ENCODE results near the gene HOXA9.

The HOXA9 gene

DNA sequence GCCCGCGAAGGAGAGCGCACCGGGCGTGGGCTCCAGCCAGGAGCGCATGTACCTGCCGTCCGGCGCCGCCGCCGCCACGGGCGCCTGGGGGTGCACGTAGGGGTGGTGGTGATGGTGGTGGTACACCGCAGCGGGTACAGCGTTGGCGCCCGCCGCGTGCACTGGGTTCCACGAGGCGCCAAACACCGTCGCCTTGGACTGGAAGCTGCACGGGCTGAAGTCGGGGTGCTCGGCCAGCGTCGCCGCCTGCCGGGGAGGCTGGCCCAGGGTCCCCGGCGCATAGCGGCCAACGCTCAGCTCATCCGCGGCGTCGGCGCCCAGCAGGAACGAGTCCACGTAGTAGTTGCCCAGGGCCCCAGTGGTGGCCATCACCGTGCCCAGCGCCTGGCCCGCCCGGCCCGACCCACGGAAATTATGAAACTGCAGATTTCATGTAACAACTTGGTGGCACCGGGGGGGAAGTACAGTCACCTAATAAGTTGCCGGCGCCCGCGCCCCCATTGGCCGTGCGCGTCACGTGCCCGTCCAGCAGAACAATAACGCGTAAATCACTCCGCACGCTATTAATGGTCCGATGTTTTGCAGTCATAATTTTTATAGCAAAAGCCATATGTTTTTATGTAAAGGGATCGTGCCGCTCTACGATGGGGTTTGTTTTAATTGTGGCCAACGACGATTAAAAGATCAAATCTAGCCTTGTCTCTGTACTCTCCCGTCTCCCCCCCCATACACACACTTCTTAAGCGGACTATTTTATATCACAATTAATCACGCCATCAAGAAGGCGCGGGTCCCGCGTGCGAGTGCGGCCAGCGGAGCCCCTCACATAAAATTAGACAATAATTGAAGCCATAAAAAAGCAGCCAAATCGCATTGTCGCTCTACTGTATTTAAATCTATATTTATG lies at the start of gene HOXA9:
Gene HOXA9, minus strand, starts transcription at position 449 of the 907 bp plus-strand sequence. Its CDS starts 80 bp downstream, at position 369.
- peak; percentile 32 to 49 for DNase-seq
- TF ChIP-seq POLR2A (IDR thresholded peaks at IDR 0.05; ENCODE audit: low read length) (no peak), GATA1 (IDR thresholded peaks at IDR 0.05; ENCODE audit: low read depth, low read length) (no peak)

DNA sequence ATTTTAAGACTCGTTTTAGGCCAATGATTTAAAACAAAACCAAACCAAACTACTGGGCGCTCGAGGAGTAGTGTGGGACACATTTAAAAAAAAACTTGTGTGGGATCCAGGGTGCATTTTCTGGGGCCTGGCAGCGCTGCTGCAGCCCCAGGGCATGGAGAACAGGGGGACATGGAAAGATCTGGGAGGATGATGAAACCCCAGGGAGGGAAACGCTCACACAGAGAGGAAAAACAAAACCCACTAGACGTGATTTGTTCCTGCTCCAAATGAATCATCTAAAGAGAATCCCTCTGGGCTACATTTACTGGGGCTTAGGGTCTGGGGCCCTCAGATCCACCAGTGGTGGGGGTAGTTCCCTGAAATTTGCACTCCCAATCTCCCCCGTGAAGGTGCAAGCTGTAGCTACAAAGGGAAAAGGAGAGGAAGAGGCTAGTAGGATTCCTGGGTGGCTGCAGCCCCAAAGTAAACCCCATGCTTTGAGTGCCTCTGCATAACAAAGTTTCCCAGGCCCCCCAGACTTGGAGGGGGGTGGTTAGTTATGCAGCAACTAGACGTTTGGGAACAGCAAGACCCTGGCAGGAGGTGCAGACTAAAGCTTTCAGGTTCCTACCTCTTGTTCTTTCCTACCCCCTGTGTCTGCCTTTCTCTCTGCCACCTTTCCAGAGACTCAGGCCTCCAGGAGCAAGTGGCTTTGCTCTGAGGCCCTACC lies 49.1 kb upstream of the HOXA9 start:
- no peak for DNase-seq
- TF ChIP-seq GATA1 (IDR thresholded peaks at IDR 0.05; ENCODE audit: low read depth, low read length), result no peak
- no peak for TF ChIP-seq POLR2A (IDR thresholded peaks at IDR 0.05; ENCODE audit: low read length)

DNA sequence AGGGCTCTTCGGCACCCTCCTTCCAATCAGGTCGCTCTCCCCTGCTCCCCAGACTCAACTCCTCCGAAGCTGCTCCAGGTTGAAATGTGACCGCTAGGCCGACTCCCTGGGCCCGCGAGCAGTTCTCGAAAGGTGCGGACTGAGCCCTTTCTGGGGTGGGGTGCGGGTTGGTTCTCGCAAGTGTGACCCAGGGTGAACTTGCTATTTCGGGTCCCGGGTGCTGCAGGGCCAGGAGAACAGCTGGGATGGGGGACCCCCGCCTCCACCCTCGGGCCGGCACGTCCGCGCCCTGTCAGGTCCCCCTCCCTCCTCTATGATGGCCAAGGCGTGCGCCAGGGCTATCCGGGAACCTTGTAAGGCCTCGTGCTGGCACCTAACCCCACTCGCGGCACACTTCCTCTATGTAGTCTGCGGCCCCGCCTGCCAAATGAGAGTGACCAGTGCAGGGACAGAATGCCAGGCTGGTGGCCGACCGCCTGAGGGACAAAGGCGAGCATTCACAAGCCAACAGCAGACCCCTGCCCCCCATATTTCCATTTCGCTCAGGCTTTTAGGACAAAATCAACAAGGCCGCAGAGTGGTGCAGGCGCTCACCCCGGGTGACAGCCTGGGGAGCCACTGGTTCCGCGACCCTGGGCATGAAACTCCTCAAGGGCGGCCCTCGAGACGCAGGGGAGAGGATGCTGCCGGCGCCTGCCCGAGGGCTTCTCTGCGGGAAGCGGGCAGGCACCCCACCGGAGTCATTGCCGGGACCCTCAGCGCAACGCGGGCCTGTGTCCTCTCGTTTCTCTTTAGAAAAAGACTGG lies 48.3 kb upstream of the HOXA9 start:
- no peak for TF ChIP-seq POLR2A (IDR thresholded peaks at IDR 0.05; ENCODE audit: low read length)
- no peak for TF ChIP-seq GATA1 (IDR thresholded peaks at IDR 0.05; ENCODE audit: low read depth, low read length)
- no peak for DNase-seq

DNA sequence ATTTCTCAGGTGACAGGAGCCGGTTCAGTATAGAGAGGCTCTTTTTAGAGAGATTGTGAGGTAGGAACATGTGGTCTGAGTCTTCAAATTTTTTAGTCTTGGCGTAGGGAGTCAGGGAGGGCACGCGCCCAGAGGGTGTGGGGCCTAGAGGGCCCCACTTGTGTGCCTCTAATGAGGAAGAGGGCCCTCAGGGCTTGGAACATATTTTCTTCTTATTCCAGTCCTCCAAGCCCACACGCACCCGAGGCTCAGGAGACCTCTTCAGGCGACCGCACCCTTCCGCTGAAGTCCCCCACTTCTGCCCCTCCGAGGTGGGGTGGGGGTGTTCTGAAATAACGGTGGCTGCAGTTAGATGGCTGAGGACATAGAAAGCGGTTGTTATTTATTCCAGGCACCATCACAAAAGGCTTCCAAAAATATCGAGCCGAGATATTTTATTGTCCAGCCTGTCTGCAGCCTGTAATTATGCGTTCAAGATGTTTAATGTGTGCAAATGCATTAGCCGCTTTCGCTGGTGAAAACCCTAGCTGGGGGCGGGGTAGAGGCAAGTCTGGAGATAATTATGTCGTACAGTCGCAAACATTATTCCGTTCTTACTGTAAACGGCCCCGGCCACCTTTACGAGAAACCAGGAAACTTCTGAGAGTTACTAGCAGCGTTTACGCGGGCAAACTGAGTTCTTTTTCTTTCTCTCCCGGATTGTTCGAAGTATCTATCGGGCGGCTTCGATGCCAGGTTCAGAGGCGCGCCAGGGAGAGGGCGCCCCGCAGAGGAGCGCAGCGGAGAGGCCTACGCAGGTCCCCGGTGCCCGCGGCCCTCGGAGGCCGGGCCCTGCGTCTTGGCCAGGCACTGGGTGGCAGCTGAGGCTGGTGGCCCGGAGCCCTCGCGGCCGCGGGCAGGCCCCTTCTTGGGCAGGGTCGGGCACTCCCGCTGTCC lies 47.4 kb upstream of the HOXA9 start:
- TF ChIP-seq POLR2A (IDR thresholded peaks at IDR 0.05; ENCODE audit: low read length), result no peak
- no peak for TF ChIP-seq GATA1 (IDR thresholded peaks at IDR 0.05; ENCODE audit: low read depth, low read length)
- no peak for DNase-seq

DNA sequence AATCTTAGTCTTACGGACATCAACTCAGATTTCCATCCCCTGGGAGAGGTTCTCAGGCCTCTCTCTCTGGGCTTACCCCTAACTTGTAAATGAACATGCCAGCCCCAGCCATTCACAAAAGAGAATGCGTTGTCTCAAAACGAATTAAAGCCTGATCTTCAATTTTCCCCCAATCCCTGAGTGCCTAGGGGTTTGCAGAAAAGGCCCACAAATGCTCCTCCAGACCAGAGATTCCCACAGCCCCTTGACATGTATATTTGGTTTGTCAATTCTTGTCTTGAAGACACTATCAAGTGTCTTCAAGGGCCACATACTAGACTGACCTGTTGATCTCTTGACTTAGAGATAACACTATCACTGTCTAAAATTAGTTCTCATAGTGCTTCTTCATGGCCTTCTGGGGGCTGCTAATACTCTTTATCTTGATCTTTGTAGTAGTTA lies 46.4 kb upstream of the HOXA9 start:
- DNase-seq, result no peak
- TF ChIP-seq GATA1 (IDR thresholded peaks at IDR 0.05; ENCODE audit: low read depth, low read length), result no peak
- TF ChIP-seq POLR2A (IDR thresholded peaks at IDR 0.05; ENCODE audit: low read length), result no peak

DNA sequence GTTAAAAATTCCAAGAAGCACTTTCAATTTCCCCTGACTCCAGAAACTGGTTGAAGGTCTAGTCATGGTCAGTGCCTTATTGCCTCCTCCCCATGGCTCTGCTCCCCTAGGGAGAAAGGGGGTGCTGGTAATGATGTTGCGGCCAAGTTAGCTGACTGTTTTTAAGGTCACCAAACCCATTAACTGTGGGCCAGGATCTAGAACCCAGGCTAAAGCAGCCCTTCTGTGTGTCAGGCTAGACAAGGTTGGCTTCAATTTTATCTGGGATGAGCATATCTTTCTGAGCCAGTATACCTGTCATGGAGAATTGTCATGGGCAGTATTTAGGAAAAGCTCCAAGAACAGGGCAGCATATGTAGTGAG lies 45.7 kb upstream of the HOXA9 start:
- no peak for TF ChIP-seq POLR2A (IDR thresholded peaks at IDR 0.05; ENCODE audit: low read length)
- no peak for TF ChIP-seq GATA1 (IDR thresholded peaks at IDR 0.05; ENCODE audit: low read depth, low read length)
- no peak for DNase-seq

DNA sequence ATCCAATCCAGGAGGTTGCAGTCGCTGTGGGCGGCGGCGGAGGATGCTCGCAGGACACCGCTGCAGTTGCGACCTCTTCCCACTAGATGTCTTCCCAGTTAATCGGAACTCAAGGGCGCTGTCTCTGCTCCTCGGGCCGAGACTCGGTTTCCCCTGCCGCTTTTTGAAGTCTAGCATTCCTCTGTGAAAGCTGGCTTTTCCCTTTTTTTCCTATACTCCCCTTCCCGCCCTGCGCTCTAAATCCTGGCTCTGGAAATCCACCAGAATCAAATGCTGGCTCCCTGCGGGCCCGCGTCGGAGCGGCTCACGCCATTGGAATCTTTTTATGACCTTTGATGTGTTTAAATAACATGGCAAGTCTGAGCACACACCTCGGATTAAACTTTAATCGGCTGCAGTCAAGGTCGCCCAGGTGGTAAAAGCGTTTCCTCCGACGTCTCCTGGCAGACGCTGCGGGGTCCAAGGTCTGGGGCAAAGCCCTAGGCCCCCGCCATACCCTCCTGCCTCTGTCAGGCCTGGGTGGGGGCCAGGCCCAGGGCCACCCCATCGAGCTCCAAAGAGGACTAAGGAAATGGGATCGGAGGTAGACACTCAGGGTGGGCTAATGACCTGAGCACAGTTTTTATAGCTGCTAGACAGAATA lies 45.2 kb upstream of the HOXA9 start:
- DNase-seq, result peak; percentile 12 to 43
- TF ChIP-seq POLR2A (IDR thresholded peaks at IDR 0.05; ENCODE audit: low read length) (no peak), GATA1 (IDR thresholded peaks at IDR 0.05; ENCODE audit: low read depth, low read length) (no peak)

DNA sequence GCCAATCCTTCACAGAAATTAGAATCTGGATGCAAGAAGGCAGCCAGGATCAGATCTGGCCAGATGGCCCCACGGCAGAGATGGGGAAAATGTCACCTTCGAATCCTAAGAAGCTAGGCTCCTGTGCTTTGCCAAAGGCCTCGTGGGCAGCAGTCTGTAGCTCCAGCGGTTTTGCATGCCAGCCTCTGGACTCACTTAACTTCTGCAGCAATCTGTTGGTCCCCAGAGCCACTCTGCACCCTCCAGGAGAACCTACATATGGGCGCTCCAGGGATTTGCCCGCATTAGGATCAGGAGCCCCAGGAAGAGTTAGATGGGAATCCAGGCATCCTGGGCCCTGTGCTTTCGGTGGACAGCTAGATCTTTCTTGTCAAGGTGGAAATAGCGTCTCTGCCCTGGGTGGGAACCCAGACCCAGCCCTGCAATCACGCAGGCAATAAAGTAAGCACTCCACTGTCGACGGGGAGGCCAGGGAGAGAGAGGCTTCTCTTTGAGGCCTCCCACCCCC lies 44.6 kb upstream of the HOXA9 start:
- no peak for TF ChIP-seq GATA1 (IDR thresholded peaks at IDR 0.05; ENCODE audit: low read depth, low read length)
- no peak for TF ChIP-seq POLR2A (IDR thresholded peaks at IDR 0.05; ENCODE audit: low read length)
- no peak for DNase-seq

DNA sequence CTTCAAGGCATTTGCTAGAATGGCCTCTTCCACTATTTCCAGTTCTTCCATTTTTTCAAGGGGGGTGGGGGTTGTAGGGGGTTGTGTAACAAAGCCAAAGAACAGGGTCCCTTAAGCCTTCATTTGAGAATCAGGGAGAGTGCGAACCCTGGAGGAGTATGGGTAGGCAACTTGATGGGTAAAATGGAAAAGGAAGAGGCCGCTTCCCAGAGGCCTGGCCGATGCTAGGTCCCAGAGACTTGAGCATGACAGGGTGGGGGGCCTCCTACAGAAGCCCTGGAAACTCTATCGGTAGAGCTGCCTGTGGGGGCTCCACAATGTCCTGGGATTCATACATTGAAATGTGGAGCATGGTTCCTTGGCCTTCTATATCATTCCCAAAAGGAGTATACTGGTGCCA lies 43.7 kb upstream of the HOXA9 start:
- TF ChIP-seq GATA1 (IDR thresholded peaks at IDR 0.05; ENCODE audit: low read depth, low read length) (no peak), POLR2A (IDR thresholded peaks at IDR 0.05; ENCODE audit: low read length) (no peak)

DNA sequence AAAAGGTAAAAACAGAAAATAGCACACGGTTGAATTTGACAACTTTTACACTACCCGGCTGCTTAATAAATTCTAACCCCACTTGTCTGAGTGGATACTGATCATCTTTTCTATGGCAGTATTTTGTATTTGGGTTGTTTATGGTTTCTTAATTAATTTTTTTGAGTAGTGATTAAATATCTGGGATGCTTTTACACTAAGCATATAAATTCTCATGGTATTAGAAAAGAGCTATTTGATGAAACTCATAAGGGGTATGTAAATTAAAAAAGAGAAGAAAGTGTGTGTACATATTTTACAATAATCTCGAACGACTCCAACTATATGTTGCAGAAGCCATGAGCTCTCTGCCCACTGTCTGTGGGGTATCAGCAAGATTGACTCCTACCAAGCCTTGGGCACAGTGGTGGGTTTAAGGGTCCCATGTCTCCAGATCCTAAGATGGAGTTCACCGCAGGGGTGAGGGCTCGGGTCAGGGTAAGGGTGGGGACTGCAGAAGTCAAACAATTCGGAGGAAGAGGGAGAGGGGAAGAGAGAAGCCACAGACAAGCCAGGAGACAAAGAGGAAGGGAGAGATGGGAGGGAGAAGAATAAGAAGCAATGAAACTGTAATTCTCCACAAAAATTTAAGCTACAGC lies 42.1 kb upstream of the HOXA9 start:
- no peak for DNase-seq
- TF ChIP-seq POLR2A (IDR thresholded peaks at IDR 0.05; ENCODE audit: low read length), result no peak

More for the DNA sequence above, 43.7 kb upstream of the HOXA9 start:
- no peak for DNase-seq

DNA sequence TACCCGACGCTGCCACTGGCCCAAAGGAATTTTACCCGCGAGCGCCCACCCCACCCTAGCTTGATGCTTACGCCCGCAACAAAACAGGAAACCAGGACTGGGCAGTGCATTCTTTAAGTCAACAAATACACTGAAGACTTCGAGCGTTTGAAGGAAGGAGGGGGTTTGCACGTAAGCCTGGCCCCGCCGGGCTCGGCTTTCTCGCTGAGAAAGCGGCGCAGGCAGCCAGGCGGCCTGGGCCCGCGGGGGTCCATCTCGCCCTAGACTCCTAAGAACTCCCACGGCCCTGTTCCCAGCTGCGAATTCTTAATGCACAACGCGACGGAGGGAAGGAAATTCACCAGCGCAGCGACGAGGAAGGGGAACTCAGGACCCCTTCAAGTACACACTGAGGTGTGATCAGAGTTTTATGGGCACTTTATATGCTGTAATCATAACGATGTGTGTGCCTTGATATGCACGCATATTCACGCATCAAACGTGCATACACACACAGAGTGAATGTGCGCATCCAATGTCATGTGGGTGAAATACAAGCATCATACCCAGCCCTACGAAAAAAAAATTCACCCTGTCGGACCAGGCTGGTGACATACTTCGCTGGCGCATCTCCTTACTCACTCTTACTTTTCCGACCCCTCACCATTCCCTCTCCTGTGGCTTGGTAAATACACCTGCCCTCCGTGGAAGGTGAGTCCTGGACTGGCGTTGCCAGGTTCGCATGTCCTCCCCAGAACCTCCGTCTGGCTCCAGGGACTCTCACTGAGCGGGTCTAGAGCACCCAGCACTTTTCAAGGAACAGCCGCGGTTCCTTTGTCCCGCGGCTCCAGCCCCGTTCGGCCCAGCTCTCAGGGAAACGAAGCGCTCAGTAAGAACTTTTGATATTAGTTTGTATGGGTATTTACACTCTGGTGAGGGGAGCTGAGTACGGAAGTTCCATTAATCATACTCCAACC lies 40.3 kb upstream of the HOXA9 start:
- DNase-seq, result no peak

More for the DNA sequence above, 40.3 kb upstream of the HOXA9 start:
- TF ChIP-seq GATA1 (IDR thresholded peaks at IDR 0.05; ENCODE audit: low read depth, low read length) (no peak), POLR2A (IDR thresholded peaks at IDR 0.05; ENCODE audit: low read length) (no peak)
